AG09319 (cell line): ENCODE results near the gene NKAPL.

ENCODE experiments used
- DNase-seq: peaks from one replicate; pipeline ENCODE4 v3.0.0-alpha.2; 2010; ENCODE audit warnings: low read depth; ENCODE audit errors: extremely low read depth
- TF ChIP-seq, protein P1 (sequence below): IDR thresholded peaks from 2 replicates; pipeline ENCODE4 v1.5.1; 2011; ENCODE audit warnings: low read depth, mild to moderate bottlenecking, inconsistent platforms, low read length, moderate library complexity

The NKAPL gene

DNA sequence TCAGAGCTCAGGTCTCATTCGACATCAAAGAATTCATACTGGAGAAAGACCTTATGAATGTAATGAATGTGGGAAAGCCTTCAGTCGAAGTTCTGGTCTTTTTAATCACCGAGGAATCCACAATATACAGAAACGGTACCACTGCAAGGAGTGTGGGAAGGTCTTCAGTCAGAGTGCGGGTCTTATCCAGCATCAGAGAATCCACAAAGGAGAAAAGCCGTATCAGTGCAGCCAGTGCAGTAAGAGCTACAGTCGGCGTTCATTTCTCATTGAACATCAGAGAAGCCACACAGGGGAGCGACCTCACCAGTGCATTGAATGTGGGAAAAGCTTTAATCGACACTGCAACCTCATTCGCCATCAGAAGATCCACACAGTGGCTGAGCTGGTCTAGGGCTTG, 26.3 kb upstream of the NKAPL start:
- TF ChIP-seq, protein P1, sequence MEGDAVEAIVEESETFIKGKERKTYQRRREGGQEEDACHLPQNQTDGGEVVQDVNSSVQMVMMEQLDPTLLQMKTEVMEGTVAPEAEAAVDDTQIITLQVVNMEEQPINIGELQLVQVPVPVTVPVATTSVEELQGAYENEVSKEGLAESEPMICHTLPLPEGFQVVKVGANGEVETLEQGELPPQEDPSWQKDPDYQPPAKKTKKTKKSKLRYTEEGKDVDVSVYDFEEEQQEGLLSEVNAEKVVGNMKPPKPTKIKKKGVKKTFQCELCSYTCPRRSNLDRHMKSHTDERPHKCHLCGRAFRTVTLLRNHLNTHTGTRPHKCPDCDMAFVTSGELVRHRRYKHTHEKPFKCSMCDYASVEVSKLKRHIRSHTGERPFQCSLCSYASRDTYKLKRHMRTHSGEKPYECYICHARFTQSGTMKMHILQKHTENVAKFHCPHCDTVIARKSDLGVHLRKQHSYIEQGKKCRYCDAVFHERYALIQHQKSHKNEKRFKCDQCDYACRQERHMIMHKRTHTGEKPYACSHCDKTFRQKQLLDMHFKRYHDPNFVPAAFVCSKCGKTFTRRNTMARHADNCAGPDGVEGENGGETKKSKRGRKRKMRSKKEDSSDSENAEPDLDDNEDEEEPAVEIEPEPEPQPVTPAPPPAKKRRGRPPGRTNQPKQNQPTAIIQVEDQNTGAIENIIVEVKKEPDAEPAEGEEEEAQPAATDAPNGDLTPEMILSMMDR: no peak
- no peak for DNase-seq

DNA sequence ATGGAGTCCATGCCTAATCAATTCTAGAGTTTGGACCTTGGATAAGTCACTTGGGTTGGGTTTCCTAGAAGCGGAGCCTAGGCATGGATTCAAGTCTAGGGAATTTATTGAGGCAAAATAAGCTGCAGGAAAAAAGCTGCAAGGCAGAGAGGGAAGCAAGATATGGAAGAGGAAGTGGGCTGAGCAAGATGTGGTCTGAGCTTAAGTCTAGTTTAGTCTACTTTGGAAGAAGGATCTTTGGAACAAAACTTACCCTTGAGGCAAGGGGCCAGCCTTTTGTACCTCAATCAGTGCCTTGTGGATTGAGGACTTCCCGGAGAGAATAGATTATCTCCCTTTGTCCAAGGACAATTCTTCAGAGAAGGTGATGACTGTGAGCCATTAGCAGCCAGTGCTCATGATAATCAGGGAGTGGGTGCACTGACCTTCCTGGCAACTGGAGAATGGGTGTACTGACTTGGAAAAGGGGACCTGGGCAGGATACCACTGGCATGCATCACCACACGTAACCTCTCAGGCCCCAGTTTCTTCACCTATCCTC, 23.1 kb upstream of the NKAPL start:
- TF ChIP-seq, protein P1: no peak
- no peak for DNase-seq

DNA sequence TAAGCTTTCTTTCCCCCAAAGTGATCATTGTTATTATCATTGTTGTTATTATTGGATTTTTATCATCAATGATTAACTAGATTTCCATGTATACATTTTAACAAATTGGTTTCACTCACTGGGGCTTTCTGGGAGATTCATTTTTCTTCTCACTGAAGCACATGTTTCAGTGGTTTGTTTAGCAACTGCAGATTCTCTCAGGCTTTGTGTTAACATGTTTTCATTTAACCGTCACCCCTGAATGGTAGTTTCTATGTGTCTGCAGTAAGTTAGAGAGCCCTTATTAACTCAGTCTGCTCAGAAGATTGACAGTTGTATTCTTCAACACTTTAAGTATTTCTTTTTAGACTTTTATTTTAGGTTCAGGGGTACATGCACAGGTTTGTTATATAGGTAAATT, 19.5 kb upstream of the NKAPL start:
- no peak for DNase-seq
- TF ChIP-seq, protein P1: no peak

DNA sequence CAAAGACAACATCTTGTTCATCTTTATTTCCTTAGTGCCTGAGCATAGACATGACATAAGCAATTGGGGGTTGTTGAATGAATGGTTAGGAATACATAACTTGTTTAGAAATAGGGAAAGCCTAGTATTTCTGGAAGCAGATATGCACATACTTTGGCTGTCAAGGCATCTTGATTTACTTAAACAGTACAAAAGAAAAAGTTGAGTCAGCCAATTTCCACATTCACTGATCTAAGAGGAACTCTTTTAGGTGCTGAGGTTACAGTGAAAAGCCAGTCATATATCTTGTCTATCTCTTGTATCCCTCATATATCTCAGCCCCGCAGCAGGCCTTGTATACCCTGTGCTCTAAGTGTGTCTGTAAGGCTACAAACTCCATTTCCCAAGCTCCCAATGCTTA, 18.6 kb upstream of the NKAPL start:
- DNase-seq: no peak
- TF ChIP-seq, protein P1: no peak

DNA sequence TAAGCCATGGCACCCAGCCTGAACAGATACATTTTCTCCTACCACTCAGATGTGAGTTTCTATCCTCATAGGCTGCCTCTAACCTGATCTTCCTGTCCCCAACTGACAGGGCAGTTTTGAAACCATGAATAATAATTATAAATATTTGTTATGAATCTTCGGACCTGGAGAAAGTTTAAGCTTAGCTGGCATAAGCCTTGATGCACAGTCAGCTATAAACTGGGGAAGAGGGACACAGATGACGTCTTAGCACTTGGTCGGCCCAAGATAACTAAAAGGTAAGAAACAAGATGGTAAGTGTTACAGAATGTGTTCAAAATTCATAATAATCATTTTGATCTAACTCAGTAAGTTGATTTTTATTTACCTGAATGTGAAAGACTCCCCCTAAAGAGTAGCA, 15.2 kb upstream of the NKAPL start:
- TF ChIP-seq, protein P1: no peak
- no peak for DNase-seq

DNA sequence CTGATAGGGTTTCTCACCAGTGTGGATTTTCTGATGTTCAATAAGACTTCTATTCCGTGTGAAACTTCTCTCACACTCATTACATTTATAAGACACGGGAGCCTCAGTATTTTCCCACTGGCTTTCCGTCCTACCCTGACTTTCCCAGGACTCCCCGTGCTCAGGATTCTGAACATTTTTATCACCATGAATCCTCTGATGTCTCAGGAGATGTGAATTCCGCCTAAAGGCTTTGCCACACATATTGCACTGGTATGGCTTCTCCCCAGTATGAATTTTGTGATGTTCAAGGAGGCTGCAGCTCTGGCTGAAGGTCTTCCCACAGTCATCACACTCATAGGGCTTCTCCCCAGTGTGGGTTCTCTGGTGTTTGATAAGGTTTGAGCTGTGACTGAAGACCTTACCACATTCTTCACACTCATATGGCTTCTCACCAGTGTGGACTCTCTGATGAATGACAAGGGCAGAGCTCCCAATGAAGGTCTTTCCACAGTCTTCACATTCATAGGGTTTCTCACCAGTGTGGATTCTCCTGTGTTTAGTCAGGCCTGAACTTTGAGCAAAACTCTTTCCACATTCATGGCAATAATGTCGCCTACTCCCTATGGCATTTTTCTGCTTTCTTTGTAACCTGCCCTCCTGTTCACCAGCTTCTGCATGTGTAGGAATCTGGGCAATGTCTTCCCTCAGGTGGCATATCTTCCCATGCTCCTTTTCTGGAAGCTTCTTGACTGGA, 13.7 kb upstream of the NKAPL start:
- no peak for DNase-seq
- TF ChIP-seq, protein P1: no peak

DNA sequence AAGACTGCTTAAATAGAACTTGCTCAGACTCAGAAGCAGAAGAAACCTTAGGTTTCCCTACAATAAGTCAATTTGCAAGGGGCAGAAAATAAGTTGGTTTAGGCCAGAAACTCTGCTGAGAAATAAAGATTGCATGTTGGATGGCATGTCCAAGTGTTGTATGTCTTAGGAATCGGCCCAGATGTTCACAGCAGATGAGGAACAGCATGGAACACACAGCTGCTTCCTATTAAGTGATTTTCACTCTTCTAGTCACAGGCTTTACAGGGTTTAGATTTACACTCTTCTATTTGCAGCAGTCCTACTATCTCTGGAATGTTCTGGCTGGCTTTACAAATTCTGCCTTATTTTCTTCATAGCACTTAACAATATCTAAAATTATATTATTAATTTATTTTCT, 10.2 kb upstream of the NKAPL start:
- DNase-seq: no peak
- TF ChIP-seq, protein P1: no peak
